HepG2 (cell line): ENCODE data around the gene TUBA4B. TPM values are rescaled to one million over a fixed set of nuclear protein-coding genes. Genes with fewer than 3 reads are reported as not detected.

Source experiments
- ATAC-seq: fragments of 200-7000 bp; cut with Tn5 transposase; 3 replicates; pipeline ENCODE4 v1.9.1; 2020; ENCODE audit warnings: mild to moderate bottlenecking, moderate library complexity
- BruUV-seq: library from RNA; stranded (reverse); fragments of 400-500 nt; replicated peaks from 2 replicates; lab custom pipeline; 2021; lab: Mats Ljungman, UMichigan
- CTCF ChIA-PET: fragments of 300-600 bp; formaldehyde crosslinking; extraction: SDS; loops from one replicate; lab custom pipeline; 2021; ENCODE audit warnings: low total read pairs, inconsistent platforms, low intra/inter-chr PET ratio; lab: Yijun Ruan, JAX
- POLR2A ChIA-PET: fragments of 350-600 bp; sonication (Branson Sonifier 250); formaldehyde crosslinking; loops from one replicate; lab custom pipeline; 2020; ENCODE audit warnings: antibody characterized with exemption, inconsistent platforms; lab: Yijun Ruan, JAX
- DNase-seq: peaks from one replicate; pipeline ENCODE4 v3.0.0-alpha.2; 2015; ENCODE audit warnings: low spot score
- FAIRE-seq: peaks from 3 replicates; lab custom pipeline; 2011; peaks lifted over from hg19 to GRCh38; lab: Jason Lieb, UNC
- H2AFZ ChIP-seq: one replicate; pipeline ENCODE4 v1.6.1; 2011; ENCODE audit warnings: low read length, inconsistent platforms
- H3K27ac ChIP-seq: fragments of 300-600 bp; 3 replicates; pipeline ENCODE4 v1.8.0; 2011; ENCODE audit warnings: mixed run types, mild to moderate bottlenecking, mixed read lengths, low read length, inconsistent platforms; ENCODE audit not compliant: insufficient read depth; ENCODE audit errors: extremely low read length
- H3K27me3 ChIP-seq, 2 experiments: fragments of 200-600 bp in 1 of 2; 2 replicates in 1 of 2; 3 replicates in 1 of 2; pipeline versions ENCODE4 v1.6.0 to v1.8.0; 2011; ENCODE audit warnings: low read length in 2 of 2, mild to moderate bottlenecking in 2 of 2, moderate library complexity in 2 of 2, inconsistent platforms in 1 of 2; ENCODE audit not compliant: insufficient read depth in 2 of 2, control insufficient read depth in 1 of 2
- H3K36me3 ChIP-seq, 2 experiments: fragments of 200-600 bp in 1 of 2; replicated peaks in 1 of 2; 2 replicates in 1 of 2; 3 replicates in 1 of 2; pipeline versions ENCODE4 v1.5.1 to v1.8.0; 2011; ENCODE audit warnings: low read length in 2 of 2, inconsistent platforms in 1 of 2; ENCODE audit not compliant: insufficient read depth in 2 of 2, control insufficient read depth in 1 of 2
- H3K4me1 ChIP-seq: 2 replicates; pipeline ENCODE4 v1.5.1; 2012; ENCODE audit warnings: low read length, inconsistent platforms; ENCODE audit not compliant: insufficient read depth
- H3K4me2 ChIP-seq: 2 replicates; pipeline ENCODE4 v1.6.0; 2011; ENCODE audit warnings: low read depth, low read length, inconsistent platforms
- H3K4me3 ChIP-seq, 3 experiments: fragments of 200-600 bp in 1 of 3; sonication (generic), shearing (Covaris generic) in 1 of 3; replicated peaks in 1 of 3; 2 replicates each; pipeline ENCODE4 v1.5.1; 2011 to 2016; ENCODE audit warnings: low read length in 3 of 3, inconsistent platforms in 2 of 3, low read depth in 2 of 3, mild to moderate bottlenecking in 2 of 3, control low read depth in 1 of 3, mixed read lengths in 1 of 3; ENCODE audit not compliant: insufficient read depth in 1 of 3
- H3K79me2 ChIP-seq: one replicate; pipeline ENCODE4 v1.6.1; 2011; ENCODE audit warnings: low read length, inconsistent platforms; ENCODE audit not compliant: insufficient read depth
- H3K9ac ChIP-seq: 2 replicates; pipeline ENCODE4 v1.6.0; 2011; ENCODE audit warnings: mild to moderate bottlenecking, low read depth, low read length, inconsistent platforms; ENCODE audit not compliant: insufficient read depth
- H3K9me3 ChIP-seq: 2 replicates; pipeline ENCODE4 v1.5.1; 2012; ENCODE audit warnings: mild to moderate bottlenecking, low read length
- H4K20me1 ChIP-seq: 2 replicates; pipeline ENCODE4 v1.6.0; 2011; ENCODE audit warnings: inconsistent platforms, mild to moderate bottlenecking, low read length, moderate library complexity; ENCODE audit not compliant: insufficient read depth
- AGO1 ChIP-seq: fragments of 200-400 bp; formaldehyde crosslinking; IDR thresholded peaks from 2 replicates; pipeline ENCODE4 v1.6.1; 2017; ENCODE audit warnings: mild to moderate bottlenecking, low read depth, low read length, moderate library complexity; ENCODE audit not compliant: poor library complexity, severe bottlenecking
- AGO2 ChIP-seq: fragments of 200-400 bp; formaldehyde crosslinking; optimal IDR thresholded peaks from 2 replicates; pipeline ENCODE3; 2017; ENCODE audit warnings: mild to moderate bottlenecking, low read depth, low read length, moderate library complexity
- DMTF1 ChIP-seq: sonication (generic); formaldehyde crosslinking; IDR thresholded peaks from 2 replicates; pipeline ENCODE4 v1.4.0; 2020; ENCODE audit warnings: mild to moderate bottlenecking, missing genetic modification reagents
- GFI1 ChIP-seq: sonication (generic); formaldehyde crosslinking; IDR thresholded peaks from 2 replicates; pipeline ENCODE4 v1.5.0; 2020; ENCODE audit warnings: missing genetic modification reagents, mild to moderate bottlenecking, borderline replicate concordance
- RBM22 ChIP-seq: fragments of 200-400 bp; formaldehyde crosslinking; optimal IDR thresholded peaks from 2 replicates; pipeline ENCODE3; 2017; ENCODE audit warnings: mild to moderate bottlenecking, low read length, moderate library complexity
- SCMH1 ChIP-seq: sonication (generic); formaldehyde crosslinking; IDR thresholded peaks from 2 replicates; pipeline ENCODE4 v1.9.0; 2021; ENCODE audit warnings: missing genetic modification reagents, mild to moderate bottlenecking, borderline replicate concordance
- TOPORS ChIP-seq: sonication (generic); formaldehyde crosslinking; IDR thresholded peaks from 2 replicates; pipeline ENCODE4 v1.8.0; 2023; ENCODE audit warnings: mild to moderate bottlenecking, missing genetic modification reagents
- ZFP91 ChIP-seq: sonication (generic); formaldehyde crosslinking; IDR thresholded peaks from 2 replicates; pipeline ENCODE4 v1.9.0; 2022; ENCODE audit warnings: missing genetic modification reagents, mild to moderate bottlenecking, borderline replicate concordance
- ZNF329 ChIP-seq: sonication (generic); formaldehyde crosslinking; IDR thresholded peaks from 2 replicates; pipeline ENCODE4 v1.9.0; 2021; ENCODE audit warnings: low read depth, mild to moderate bottlenecking, missing genetic modification reagents
- ZNF510 ChIP-seq: sonication (generic); formaldehyde crosslinking; IDR thresholded peaks from 2 replicates; pipeline ENCODE4 v1.4.0; 2020; ENCODE audit warnings: low read depth, mild to moderate bottlenecking, missing genetic modification reagents
- ZNF670 ChIP-seq: sonication (generic); formaldehyde crosslinking; IDR thresholded peaks from 2 replicates; pipeline ENCODE4 v1.8.0; 2022; ENCODE audit warnings: mild to moderate bottlenecking, missing genetic modification reagents, borderline replicate concordance
- ZSCAN31 ChIP-seq: sonication (generic); formaldehyde crosslinking; IDR thresholded peaks from 2 replicates; pipeline ENCODE4 v1.5.0; 2020; ENCODE audit warnings: low read depth, mild to moderate bottlenecking, missing genetic modification reagents
- WGBS: methylation state at CpG from one replicate; pipeline ENCODE4 v1.1.6; 2017; ENCODE audit warnings: low lambda C conversion rate; 5-methylcytosine and 5-hydroxymethylcytosine counted together
- in situ Hi-C: cut with HindIII; loops from 2 replicates; pipeline ENCODE4 v1.10.0; 2017; ENCODE audit warnings: low pct_unique_long_range_greater_than_20kb; ENCODE audit not compliant: extremely low pct_ligation_motif_present
- intact Hi-C: fragments of 100-400 bp; cut with micrococcal nuclease; formaldehyde crosslinking; loops from one replicate; pipeline ENCODE4 v1.10.0; 2022; ENCODE audit not compliant: unreplicated experiment
- polyA plus RNA-seq, 8 experiments: library from polyadenylated mRNA; depleted of rRNA in 3 of 8; stranded (reverse) in 7 of 8; unstranded in 1 of 8; fragments of >200 nt; fragmentation: Illumina TruSeq in 4 of 8; extraction: Trizol in 4 of 8; gene quantifications; 2 replicates each; pipeline versions ENCODE4 v1.2.1 to v1.2.3, GENCODE V29; 2011 to 2016; ENCODE audit warnings: low read depth in 4 of 8, missing spikeins in 1 of 8, mixed read lengths in 1 of 8; ENCODE audit not compliant: insufficient read depth in 1 of 8
- total RNA-seq, 5 experiments: library from RNA; depleted of rRNA; stranded (reverse); fragments of >200 nt; fragmentation: Illumina TruSeq; extraction: Trizol; gene quantifications; 2 replicates each; pipeline ENCODE4 v1.2.3, GENCODE V29; 2016; ENCODE audit warnings: low read depth in 1 of 5
- TF ChIP-seq, protein P1 (sequence below): IDR thresholded peaks from 2 replicates; pipeline ENCODE4 v1.6.1; 2016; ENCODE audit warnings: missing genetic modification reagents, missing compliant biosample characterization
- TF ChIP-seq, protein P2 (sequence below): sonication (generic); formaldehyde crosslinking; IDR thresholded peaks from 2 replicates; pipeline ENCODE4 v1.4.0; 2020; ENCODE audit warnings: missing genetic modification reagents, mild to moderate bottlenecking, borderline replicate concordance

TUBA4B gene
- total and polyA plus RNA-seq, 2 of the 13 experiments (the other 11 are each of a cell fraction or from before 2014, with no cell fraction given): 0.18 to 0.22 TPM

DNA sequence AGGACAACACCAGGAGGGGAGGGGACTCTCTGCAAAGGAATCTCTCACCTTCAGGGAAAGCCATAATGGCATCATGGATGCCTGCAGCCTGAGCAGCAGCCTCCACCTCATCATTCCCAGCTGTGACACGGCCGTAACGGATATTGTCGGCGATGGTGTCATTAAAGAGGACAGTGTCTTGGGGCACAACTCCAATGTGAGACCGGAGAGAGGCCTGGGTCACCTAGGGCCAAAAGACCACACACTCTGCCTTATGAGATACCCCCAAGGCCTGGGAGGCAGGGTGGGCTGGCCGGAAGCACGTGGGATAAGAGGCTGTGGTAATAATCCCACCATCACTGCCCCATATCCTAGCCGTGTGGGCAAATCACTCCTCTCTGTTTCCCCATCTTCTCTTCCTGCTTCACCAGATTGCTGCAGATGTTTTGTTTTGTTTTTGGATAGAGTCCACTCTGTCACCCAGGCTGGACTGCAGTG, 42.1 kb upstream of the TUBA4B start:
- H4K20me1 ChIP-seq: no peaks in the 10 kb centered on the region
- FAIRE-seq (no peak), ATAC-seq (no peak), DNase-seq (no peak)
- peak overlapping the region; percentile 38 for H3K27ac ChIP-seq
- intact Hi-C loops: loop anchor here (1.0 kb wide), 1 partner anchor 40 kb away; no protein-coding TSS in a partner anchor
- H3K4me2 ChIP-seq: no peak overlapping the region
- in situ Hi-C loops: no loop called here
- BruUV-seq: no TSS peak
- H3K9me3 ChIP-seq: no peaks in the 10 kb centered on the region
- ChIA-PET POLR2A (interaction anchor here (1.0 to 3.4 kb wide), 7 partner anchors 10 to 51 kb away, joined by 4 to 20 read pairs (median 7); partner anchors contain the start of genes ANKZF1, ATG9A, CNPPD1 and NHEJ1), CTCF (interaction anchor here (1.3 to 2.5 kb wide), 3 partner anchors 39 to 51 kb away, joined by 3 to 28 read pairs (median 17); partner anchors contain the start of gene NHEJ1)
- H3K9ac ChIP-seq: no peak overlapping the region
- peaks cover 69% of the 10 kb centered on the region for H3K4me1 ChIP-seq
- no peak overlapping the region for H3K4me3 ChIP-seq
- H2AFZ ChIP-seq: no peak overlapping the region
- peaks cover 6% of the 10 kb centered on the region for H3K79me2 ChIP-seq
- H3K27me3 ChIP-seq: no peaks in the 10 kb centered on the region; a peak in 1 of 5 replicates
- 95% methylated on average over 9 of the region's 9 CpGs for WGBS
- H3K36me3 ChIP-seq: peaks cover 34 to 58% of the 10 kb centered on the region in 2 experiments
- TF ChIP-seq TOPORS (CRISPR knock-in tag): 0 out of 2 replicates have a peak, but pooled peaks have one; percentile 50
- 0 out of 2 replicates have a peak, but pooled peaks have one; percentile 14 for TF ChIP-seq ZNF329 (CRISPR knock-in tag)
- peak; percentile 75 for TF ChIP-seq RBM22
- TF ChIP-seq AGO2: peak; percentile 19
- no peak for TF ChIP-seq DMTF1 (CRISPR knock-in tag)
- TF ChIP-seq GFI1 (CRISPR knock-in tag): 0 out of 2 replicates have a peak, but pooled peaks have one; percentile 21
- no peak for TF ChIP-seq ZSCAN31 (CRISPR knock-in tag)
- TF ChIP-seq SCMH1 (CRISPR knock-in tag): no peak
- TF ChIP-seq, protein P1, sequence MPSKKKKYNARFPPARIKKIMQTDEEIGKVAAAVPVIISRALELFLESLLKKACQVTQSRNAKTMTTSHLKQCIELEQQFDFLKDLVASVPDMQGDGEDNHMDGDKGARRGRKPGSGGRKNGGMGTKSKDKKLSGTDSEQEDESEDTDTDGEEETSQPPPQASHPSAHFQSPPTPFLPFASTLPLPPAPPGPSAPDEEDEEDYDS (CRISPR knock-in tag): no peak
- TF ChIP-seq AGO1: no peak
- no peak for TF ChIP-seq ZNF510 (CRISPR knock-in tag)
- TF ChIP-seq, protein P2, sequence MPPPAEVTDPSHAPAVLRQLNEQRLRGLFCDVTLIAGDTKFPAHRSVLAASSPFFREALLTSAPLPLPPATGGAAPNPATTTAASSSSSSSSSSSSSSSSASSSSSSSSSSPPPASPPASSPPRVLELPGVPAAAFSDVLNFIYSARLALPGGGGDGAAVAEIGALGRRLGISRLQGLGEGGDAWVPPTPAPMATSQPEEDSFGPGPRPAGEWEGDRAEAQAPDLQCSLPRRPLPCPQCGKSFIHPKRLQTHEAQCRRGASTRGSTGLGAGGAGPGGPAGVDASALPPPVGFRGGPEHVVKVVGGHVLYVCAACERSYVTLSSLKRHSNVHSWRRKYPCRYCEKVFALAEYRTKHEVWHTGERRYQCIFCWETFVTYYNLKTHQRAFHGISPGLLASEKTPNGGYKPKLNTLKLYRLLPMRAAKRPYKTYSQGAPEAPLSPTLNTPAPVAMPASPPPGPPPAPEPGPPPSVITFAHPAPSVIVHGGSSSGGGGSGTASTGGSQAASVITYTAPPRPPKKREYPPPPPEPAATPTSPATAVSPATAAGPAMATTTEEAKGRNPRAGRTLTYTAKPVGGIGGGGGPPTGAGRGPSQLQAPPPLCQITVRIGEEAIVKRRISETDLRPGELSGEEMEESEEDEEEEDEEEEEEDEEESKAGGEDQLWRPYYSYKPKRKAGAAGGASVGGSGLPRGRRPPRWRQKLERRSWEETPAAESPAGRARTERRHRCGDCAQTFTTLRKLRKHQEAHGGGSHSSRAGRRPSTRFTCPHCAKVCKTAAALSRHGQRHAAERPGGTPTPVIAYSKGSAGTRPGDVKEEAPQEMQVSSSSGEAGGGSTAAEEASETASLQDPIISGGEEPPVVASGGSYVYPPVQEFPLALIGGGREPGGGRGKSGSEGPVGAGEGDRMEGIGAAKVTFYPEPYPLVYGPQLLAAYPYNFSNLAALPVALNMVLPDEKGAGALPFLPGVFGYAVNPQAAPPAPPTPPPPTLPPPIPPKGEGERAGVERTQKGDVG: peak; percentile 31; the same call in 1 of the 2 replicates
- peak; percentile 29; the same call in 1 of the 2 replicates for TF ChIP-seq ZFP91
- TF ChIP-seq ZNF670: no peak
